Hypothalamus (tissue), 51 donors: ENCODE measurements around the gene ENKUR.
A peak's percentile ranks its signal among the peaks of the same experiment; 100 is the strongest.
"Not testable (repeated sequence)": the region's sequence is repeated elsewhere in the genome, so short reads cannot be mapped to it uniquely, and the experiment has no call there.

Experiments used
- DNase-seq, 51 donors: peaks; one replicate each; lab custom pipeline; 2025; lab: John Stamatoyannopoulos, UW

ENKUR gene

GRCh38 chr10:25024528-25024927 lies 8.6 kb upstream of the ENKUR start:
- DNase-seq: no peak

- DNase-seq: no peak
Observed at GRCh38 chr10:25023278-25023677, 7.3 kb upstream of the ENKUR start.

- no peak for DNase-seq
Observed at GRCh38 chr10:25018703-25019102, 2.7 kb upstream of the ENKUR start.

- no peak for DNase-seq
Observed at GRCh38 chr10:25017661-25018060, 1.7 kb upstream of the ENKUR start.

GRCh38 chr10:25017154-25017590 lies 1.2 kb upstream of the ENKUR start:
- DNase-seq: peak in 21 of 51 donors; percentile 2 to 58 (median 24)

- DNase-seq: peak; percentile 73 to 99 (median 97)
Observed at GRCh38 chr10:25016376-25017153, 607 bp upstream of the ENKUR start, which contains the start of gene THNSL1. Gene THNSL1 (plus strand): TSS chr10:25016612. CDS start chr10:25023224, 6,612 bp downstream.

GRCh38 chr10:25014579-25014978 lies 1.4 kb downstream of the ENKUR start:
- no peak for DNase-seq

GRCh38 chr10:25011591-25011990 lies 4.4 kb downstream of the ENKUR start:
- not testable (repeated sequence) for DNase-seq

GRCh38 chr10:24998044-24998443 lies 17.9 kb downstream of the ENKUR start:
- DNase-seq: no peak

GRCh38 chr10:24995072-24995471 lies 20.9 kb downstream of the ENKUR start:
- DNase-seq: no peak

GRCh38 chr10:24993237-24993958 lies 22.6 kb downstream of the ENKUR start:
- DNase-seq: no peak

GRCh38 chr10:24992512-24993133 lies 23.3 kb downstream of the ENKUR start:
- DNase-seq: no peak

GRCh38 chr10:24991298-24991697 lies 24.7 kb downstream of the ENKUR start:
- no peak for DNase-seq

GRCh38 chr10:24989867-24990266 lies 26.1 kb downstream of the ENKUR start:
- DNase-seq: no peak

- DNase-seq: peak in 16 of 51 donors; percentile 3 to 27 (median 10)
Observed at GRCh38 chr10:24988831-24989640, 26.9 kb downstream of the ENKUR start.

GRCh38 chr10:24984906-24985305 lies 31.1 kb downstream of the ENKUR start:
- DNase-seq: no peak

GRCh38 chr10:24983946-24984345 lies 32.0 kb downstream of the ENKUR start:
- no peak for DNase-seq

- DNase-seq: no peak
Observed at GRCh38 chr10:24983130-24983529, 32.8 kb downstream of the ENKUR start.

- no peak for DNase-seq
Observed at GRCh38 chr10:24982319-24983112, 33.4 kb downstream of the ENKUR start.
